SU-DHL-6 (cell line): ENCODE measurements around the gene CNOT8.

Source experiments
- EZH2phosphoT487 ChIP-seq: fragments of 200-600 bp; sonication (generic), shearing (Covaris generic); conservative IDR thresholded peaks from 2 replicates; pipeline ENCODE4 v1.6.1; 2018; ENCODE audit warnings: mild to moderate bottlenecking, antibody characterized with exemption, low read length, moderate library complexity, mixed read lengths
- TF ChIP-seq, protein P1 (sequence below): fragments of 200-600 bp; sonication (generic); IDR thresholded peaks from one replicate; pipeline ENCODE4 v1.5.1; 2017; ENCODE audit warnings: antibody characterized with exemption, mild to moderate bottlenecking, low read length, moderate library complexity; ENCODE audit not compliant: insufficient read depth, poor library complexity, severe bottlenecking

DNA sequence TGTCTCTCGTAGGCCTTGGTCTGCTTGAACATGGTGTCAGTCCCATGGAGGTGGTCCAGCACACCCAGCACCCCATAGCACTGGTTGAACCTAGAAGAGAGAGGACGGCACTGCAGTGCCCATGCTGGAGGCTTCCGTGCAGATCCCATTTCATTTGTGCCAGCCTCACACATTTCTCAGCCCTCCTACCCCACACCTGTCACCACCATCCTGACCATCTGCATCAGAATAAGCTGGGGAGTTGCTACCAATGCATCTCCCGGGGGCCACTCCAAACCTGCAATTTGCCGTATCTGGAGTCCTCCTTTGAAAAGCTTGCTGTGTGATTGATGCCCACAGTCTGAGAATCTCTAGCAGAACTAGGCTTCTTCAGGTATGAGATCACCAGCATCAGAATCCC is 38.0 kb upstream of the CNOT8 start:
- TF ChIP-seq, protein P1, sequence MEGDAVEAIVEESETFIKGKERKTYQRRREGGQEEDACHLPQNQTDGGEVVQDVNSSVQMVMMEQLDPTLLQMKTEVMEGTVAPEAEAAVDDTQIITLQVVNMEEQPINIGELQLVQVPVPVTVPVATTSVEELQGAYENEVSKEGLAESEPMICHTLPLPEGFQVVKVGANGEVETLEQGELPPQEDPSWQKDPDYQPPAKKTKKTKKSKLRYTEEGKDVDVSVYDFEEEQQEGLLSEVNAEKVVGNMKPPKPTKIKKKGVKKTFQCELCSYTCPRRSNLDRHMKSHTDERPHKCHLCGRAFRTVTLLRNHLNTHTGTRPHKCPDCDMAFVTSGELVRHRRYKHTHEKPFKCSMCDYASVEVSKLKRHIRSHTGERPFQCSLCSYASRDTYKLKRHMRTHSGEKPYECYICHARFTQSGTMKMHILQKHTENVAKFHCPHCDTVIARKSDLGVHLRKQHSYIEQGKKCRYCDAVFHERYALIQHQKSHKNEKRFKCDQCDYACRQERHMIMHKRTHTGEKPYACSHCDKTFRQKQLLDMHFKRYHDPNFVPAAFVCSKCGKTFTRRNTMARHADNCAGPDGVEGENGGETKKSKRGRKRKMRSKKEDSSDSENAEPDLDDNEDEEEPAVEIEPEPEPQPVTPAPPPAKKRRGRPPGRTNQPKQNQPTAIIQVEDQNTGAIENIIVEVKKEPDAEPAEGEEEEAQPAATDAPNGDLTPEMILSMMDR = no peak
- TF ChIP-seq EZH2phosphoT487 = no peak
